A549 treated with GW870086 at 1 μM for 4 hours (cell line): ENCODE data around the gene GGPS1. TPM values are rescaled to one million over a fixed set of nuclear protein-coding genes. Genes with fewer than 3 reads are reported as not detected.

Experiments
- total RNA-seq: library from RNA; stranded (reverse); fragments of 200-300 nt; extraction: Qiagen RNA extraction; gene quantifications from 5 replicates; pipeline ENCODE4 v1.2.3, GENCODE V29; 2022; ENCODE audit warnings: low read depth

Gene GGPS1
- 16.4 to 21.9 TPM (median 21.2 TPM) in 5 replicates for total RNA-seq

DNA sequence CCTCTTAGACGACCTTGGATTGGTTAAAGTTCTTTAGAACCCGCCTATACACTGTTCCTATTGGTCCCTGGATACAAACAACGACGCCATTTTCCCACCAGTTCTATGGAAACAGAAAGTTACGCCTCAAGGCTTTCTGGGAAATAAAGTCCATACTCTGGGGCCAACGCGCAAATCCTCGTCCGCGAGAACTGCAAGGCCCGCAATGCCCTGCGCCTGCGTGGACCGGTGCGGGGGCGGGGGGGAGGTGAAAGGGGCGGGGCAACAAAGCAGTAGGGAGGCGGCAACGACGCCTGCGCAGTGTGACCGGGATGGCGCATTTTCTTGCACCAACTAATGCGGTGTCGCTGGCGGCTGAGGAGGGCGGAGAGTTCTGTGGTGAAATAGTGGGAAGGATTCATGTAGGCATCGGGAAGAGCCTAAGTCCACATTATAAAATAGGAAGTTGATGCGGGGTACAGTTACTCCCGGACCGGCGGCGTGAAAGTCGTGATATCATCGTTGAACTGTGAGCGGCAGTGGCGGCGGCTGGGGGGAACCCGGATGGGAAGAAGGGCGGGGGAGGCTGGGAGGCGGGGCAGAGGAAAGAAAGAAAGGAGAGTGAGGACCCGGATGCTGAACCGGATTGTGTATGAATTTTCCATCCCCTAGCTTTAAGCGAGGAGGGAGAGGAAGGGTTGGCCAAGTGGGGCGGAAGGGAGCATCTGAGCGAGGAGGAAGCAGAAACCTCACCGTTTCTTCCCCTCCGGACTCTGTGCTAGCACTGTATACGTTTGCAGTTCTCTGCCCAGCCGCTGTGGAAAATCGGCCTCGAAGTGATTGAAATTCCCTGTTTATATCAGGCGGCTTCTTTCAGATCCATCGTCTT is at the start of gene GGPS1:
TSS of gene GGPS1 (plus strand) at position 300 of the 868 bp plus-strand sequence. CDS start 6,695 bp downstream, outside the sequence.

GRCh38 chr1:235327559-235328270 is 655 bp upstream of the GGPS1 start, which contains the start of gene ARID4B:
Gene ARID4B (minus strand): TSS chr1:235328179. CDS start chr1:235326919, 1,260 bp downstream.

DNA sequence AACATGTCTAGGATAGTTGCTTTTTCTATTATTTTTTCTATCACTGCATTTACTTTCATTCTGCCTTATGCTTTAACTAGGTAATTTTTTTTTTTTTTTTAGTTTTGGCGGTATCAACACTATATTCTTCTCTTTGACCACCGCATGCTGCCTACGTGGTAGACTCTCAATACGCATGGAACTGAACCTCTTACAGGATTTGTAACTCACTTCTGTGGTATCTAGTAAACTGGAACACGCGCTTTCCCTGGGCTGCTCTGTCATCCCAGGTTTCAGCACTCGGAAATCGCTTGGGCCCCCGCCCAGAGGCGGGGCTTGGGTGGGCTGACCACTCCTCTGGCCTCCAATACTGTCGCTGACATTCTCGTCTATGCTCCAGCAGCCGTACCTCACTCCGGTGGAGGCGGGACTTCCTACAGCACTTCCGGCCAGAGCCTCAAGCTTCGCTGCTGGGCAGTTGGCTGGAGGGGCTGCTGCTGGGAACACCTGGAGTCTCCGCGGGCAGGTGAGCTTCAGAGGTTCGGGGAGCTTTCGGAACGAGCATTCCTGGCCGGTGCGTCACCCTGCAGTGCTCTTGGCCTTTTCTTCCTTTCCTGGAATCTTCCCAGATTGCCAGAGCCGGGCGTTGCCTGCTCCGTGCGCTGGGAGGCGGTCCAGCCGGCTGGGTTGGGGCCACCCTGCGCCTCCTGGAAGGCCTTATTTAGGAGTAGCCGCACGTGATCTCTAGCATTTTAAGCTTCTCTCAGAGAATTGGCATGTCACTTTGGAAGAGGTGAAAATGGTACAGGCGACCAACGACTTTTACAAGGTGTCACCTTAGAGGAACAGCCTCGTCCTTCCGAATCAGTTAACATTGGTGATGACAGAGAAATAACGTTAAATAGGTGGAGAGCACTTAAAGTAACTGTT is 38.9 kb downstream of the GGPS1 start, which contains the start of gene TBCE:
TSS of gene TBCE (plus strand) at position 428 of the 909 bp plus-strand sequence. CDS start 12,623 bp downstream, outside the sequence.

Other genes with a start within 250 kb of the GGPS1 start
- 114 to 119 TPM (median 115 TPM) in 5 replicates for gene TOMM20, start 199.7 kb upstream of the GGPS1 start, total RNA-seq
- 62.1 to 73.2 TPM (median 67.8 TPM) in 5 replicates for gene RBM34, start 167.3 kb upstream of the GGPS1 start, total RNA-seq
- gene ARID4B, start 391 bp upstream of the GGPS1 start, total RNA-seq: 10.7 to 16.6 TPM (median 16.0 TPM) in 5 replicates
- 38.6 to 50.7 TPM (median 48.2 TPM) in 5 replicates for gene TBCE, start 38.9 kb downstream of the GGPS1 start, total RNA-seq
- gene B3GALNT2, start 175.9 kb downstream of the GGPS1 start, total RNA-seq: 15.5 to 22.5 TPM (median 21.0 TPM) in 5 replicates